Kasumi-1 (cell line): ENCODE measurements around the gene RCN2.
"Not testable (repeated sequence)": the region's sequence is repeated elsewhere in the genome, so short reads cannot be mapped to it uniquely, and the experiment has no call there.

Experiments used
- DNase-seq, 2 experiments: peaks; one replicate each; lab custom pipeline; 2025; lab: John Stamatoyannopoulos, UW

The RCN2 gene

GRCh38 chr15:76932135-76932966 is 802 bp downstream of the RCN2 start:
- peak; percentile 15 to 46 for DNase-seq

DNA sequence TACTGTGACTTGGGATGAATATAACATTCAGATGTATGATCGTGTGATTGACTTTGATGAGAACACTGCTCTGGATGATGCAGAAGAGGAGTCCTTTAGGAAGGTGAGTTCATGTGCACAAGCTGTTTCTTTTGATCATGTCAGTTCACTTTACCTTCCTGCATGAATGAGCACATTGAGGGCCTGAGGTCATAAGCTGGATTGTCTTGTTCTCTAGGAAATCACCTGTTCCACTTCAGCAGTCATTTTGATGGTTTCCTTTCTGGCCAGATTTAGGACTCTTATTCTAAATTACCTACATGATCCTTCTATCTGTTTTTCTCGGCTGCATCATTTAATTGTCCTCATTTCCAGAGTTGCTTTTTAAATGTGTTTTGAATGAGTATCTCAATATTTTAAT is 4.1 kb downstream of the RCN2 start:
- DNase-seq: no peak

DNA sequence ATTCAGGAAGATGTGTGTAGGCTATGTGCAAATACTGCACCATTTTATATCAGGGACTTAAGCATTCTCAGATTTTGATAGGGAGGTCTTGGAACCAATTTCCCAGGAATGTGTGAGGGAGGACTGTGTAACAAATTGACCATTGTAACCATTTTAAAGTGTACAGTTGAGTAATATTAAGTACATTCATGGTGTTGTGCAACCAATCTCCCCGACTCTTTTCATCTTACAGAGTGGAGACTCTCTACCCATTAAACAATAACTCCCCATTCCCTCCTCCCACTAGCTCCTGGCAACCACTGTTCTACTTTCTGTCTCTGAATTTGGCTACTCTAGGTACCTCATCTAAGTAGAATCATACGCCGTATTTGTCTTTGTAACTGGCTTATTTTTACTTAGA is 5.1 kb downstream of the RCN2 start:
- DNase-seq: no peak

GRCh38 chr15:76938752-76939151 is 7.2 kb downstream of the RCN2 start:
- DNase-seq: no peak

DNA sequence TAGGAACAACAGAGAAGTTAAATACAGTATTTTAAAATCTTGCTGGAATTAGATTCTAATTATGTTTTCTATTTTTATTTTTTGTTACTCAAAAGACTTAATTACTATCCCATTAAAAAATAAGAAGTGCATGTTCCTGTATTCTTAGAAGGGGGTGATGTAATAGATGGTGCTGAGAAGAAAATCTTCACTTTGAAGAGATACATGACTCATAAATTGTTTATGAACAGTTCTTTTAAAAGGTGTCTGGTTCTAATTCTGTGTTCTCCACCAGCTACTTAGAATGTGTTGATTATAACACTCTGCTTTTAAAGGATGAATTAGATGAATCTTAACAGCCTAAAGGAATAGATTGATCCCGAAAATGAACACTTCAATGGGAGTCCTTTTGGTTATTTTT is 8.2 kb downstream of the RCN2 start:
- no peak for DNase-seq

- no peak for DNase-seq
Measured at GRCh38 chr15:76941636-76942035, 10.1 kb downstream of the RCN2 start.

GRCh38 chr15:76942331-76942730 is 10.8 kb downstream of the RCN2 start:
- DNase-seq: no peak

DNA sequence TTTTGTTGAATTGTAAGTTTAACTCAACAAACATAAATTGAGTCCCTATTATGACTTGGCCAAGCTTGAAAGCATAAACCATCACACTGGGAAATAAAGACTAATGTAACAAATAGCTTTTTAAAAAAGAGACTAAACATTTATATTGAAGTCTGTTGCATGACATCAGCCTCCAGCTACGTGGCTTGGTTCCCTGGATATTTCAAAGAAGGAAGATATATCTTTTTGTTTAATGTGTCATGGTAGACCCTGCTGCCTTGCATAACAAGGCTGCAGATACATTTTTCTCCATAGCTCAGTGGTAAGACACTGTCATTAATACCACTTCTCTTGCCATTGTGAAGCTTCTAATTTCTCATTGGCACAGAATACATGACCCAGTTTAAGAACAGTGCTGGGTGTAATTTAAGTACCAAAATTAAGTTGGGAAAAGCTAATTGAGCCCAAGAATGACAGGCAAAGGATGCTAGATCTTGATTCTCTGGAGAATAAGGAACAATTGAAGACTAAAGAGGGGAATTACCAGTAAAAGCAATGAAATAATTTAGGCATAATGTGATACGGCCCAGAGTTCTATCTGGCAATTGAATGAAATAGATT is 14.0 kb downstream of the RCN2 start:
- no peak for DNase-seq

GRCh38 chr15:76947454-76947853 is 15.9 kb downstream of the RCN2 start:
- DNase-seq: no peak

- DNase-seq: no peak
Measured at GRCh38 chr15:76951220-76951619, 19.7 kb downstream of the RCN2 start.

- no peak for DNase-seq
Measured at GRCh38 chr15:76953913-76954312, 22.4 kb downstream of the RCN2 start.

DNA sequence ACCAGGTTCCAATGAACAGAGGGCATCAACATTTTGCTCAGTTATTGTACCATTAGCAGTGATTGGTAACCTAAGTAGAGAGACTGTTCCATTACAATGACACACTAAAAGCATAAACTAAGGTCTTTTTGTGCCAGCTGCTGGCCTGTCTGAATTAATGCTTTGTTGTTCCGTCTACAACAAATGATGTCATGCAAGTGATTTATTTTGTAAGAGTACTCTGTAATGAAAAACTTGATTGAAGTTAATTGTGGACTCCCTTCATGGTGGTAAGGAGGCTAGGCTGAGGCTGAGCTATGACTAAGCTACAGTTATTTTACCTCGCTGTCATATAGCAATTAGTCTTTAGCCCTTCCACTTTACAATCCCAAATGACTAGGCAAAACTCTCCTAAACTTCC is 23.2 kb downstream of the RCN2 start:
- no peak for DNase-seq

DNA sequence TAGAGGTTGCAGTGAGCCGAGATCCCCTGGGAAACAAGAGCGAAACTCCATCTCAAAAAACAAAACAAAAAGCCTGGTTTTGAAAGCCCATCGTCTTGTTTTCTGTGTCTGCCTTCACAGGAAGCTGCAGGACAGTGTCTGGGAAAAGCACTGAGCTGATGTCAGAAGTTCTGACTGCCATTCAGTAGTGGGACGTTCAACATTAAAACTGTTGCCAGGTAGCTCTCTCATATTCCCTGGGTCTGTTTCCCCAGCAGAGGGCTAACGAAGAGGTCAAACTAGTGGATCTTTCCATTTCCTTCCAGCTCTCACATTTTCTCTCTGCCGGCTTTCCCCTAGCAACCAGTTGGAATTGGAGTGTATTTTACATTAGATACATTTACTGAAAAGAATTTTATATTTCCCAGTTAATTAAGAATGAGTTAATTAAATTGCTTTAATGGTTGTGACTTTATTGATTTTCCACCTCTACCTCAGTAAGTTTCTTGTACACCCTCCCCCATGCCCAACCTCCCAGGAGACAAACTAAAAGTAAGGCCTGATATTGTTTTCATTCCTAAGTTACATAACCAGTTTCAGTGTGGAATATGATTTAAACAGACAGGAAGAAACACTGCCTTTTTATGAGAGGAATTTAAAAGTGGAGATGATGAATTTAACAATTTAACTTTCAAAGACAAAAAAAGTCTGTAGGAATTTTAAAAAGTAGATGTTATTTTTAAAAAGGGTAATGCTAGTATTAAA is 29.9 kb downstream of the RCN2 start:
- no peak for DNase-seq

DNA sequence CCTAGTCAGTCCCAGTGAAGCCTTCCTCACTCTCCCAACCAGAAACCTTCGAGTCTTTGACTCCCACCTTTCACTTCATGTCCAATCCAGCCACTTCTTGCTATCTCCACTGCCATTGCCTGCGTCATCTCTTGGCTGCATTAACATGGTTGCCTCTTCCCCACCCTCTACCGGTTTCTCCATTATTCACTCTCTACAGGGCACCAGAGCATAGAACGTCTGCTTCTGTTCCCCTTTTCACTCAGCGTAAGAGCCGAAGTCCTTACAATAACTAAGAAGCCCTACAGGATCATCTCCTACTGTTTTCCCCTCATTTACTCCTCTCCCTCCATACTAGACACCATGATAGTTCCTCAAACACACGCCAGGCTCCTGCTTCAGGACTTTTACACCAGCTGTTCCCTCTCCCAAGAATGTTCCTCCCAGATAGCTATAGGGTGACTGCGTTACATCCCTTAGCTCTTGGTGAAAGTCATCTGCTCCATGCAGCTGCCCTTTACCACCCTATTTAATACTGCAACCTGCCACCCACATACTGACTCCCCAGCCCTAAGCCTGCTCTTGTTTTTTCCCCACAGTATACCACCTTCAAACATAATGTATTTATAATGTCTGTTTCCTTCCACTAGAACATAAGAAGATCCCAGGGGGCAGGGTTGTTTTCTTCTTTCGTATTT is 30.9 kb downstream of the RCN2 start:
- no peak for DNase-seq

GRCh38 chr15:76963596-76963995 is 32.0 kb downstream of the RCN2 start:
- no peak for DNase-seq

DNA sequence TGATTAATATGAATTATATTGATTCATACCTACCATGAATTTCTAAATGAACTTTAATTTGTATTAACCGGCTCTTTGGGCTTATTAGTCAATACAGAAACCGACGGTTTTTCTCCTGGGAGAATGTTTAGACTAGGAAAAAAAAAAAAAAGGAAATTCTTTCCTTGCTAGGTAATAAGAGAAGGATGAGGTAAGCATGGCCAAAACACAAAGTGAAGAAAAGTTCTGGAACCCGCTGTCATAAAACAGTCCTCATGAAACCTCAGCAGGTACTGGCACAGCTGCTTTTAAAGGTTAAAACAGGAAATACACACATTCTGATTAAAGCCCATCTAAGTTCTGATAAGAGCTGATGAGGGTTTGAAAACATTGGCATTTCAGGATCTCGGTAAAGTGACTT is 32.6 kb downstream of the RCN2 start:
- no peak for DNase-seq

- not testable (repeated sequence) for DNase-seq
Measured at GRCh38 chr15:76966051-76966450, 34.5 kb downstream of the RCN2 start.

- DNase-seq: no peak
Measured at GRCh38 chr15:76967067-76967466, 35.5 kb downstream of the RCN2 start.

DNA sequence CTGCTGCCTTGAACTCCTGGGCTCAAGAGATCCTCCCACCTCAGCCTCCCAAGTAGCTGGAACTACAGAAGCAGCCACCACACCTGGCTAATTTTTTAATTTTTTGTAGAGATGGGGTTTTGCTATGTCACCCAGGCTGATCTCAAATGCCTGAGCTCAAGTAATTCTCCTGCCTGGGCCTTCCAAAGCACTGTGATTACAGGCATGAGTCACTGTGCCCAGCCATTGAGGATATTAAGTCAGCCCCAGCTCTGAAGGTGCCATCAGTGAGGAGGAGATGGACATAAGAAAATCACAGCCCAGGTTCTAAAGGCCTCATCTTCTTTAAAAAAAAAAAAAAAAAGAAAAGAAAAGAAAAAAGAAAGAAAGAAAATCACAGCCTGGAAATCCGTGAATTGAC is 36.8 kb downstream of the RCN2 start:
- no peak for DNase-seq

DNA sequence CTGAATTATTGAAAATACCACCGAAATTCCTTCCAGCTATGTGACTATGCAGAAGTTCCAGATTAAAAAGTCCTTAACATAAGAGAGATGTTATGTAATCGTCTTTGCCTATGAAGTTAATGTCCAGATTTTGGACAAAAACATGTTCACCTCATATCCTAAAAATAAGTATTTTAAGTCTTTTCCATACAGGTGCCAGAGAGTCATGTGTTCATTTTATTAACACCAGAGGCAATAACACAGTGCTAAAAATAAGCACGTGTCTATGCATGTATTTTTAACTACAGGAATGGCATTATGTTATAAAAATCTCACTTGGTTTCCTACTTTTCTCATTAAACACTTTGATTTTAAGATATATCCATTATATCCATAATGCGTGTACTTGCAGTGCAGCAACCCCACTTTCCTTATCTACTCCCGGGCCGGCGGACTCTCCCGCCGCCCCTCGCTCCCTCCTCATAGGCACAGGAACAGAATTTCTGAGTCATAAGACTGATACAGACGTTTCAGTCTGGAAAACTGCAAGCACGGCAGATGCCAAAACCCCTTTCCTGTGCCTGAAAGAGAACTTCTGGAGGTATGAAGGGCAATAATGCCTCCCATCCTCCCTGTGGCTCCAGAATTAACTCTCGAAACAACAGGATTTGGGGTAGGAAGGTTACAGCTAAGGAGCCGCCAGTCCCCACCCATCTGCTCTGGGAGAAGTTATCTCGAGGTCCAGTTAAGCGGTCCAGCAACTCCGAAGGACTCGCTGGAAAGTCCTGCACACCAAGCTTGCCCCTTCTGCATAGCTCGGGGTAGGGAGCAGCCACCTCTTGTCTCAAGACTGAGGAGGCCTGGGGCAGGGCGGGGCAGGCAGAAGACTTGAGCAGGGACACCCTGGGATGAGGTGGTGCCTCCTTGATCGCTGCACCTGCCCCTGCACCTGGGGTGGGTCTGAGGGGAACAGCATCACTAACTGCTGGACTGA is 41.1 kb downstream of the RCN2 start:
- DNase-seq: no peak

DNA sequence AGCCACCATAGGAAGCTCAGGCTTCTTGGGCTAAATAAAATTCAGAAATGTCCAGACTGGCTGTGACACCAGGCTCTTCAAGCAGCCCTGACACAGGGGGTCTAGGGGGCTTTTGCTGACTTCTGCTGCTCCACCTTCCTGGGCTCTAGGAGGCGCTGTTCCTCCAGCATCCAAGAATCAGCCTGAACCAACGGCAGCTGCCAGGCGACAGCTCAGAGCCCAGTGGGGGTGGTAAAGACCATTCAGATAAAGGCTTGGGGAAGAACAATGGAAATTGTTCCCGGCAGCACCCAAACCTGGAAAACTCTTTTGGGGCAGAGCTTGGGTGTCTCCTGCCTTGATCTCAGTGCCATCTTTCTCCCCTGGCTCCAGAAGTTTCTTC is 41.8 kb downstream of the RCN2 start:
- peak; percentile 72 to 74 for DNase-seq
